DOHH2 (cell line): ENCODE results near the gene RASGRP3.

Experiments used
- H3F3A ChIP-seq: fragments of 200-600 bp; sonication (generic), shearing (Covaris generic); 2 replicates; pipeline ENCODE4 v1.6.0; 2016; ENCODE audit warnings: antibody characterized with exemption, mild to moderate bottlenecking; ENCODE audit not compliant: control insufficient read depth, insufficient read depth
- H3K27ac ChIP-seq: fragments of 200-600 bp; sonication (generic); 2 replicates; pipeline ENCODE4 v1.5.1; 2014; ENCODE audit warnings: low read depth, mild to moderate bottlenecking, low read length, moderate library complexity
- H3K27me3 ChIP-seq: fragments of 200-600 bp; sonication (generic); 2 replicates; pipeline ENCODE4 v1.6.1; 2014; ENCODE audit warnings: mild to moderate bottlenecking, low read length, mixed read lengths; ENCODE audit not compliant: control insufficient read depth
- H3K36me3 ChIP-seq: fragments of 200-600 bp; sonication (generic); 2 replicates; pipeline ENCODE4 v1.6.1; 2014; ENCODE audit warnings: mild to moderate bottlenecking, low read length, moderate library complexity, mixed read lengths; ENCODE audit not compliant: control insufficient read depth
- H3K4me1 ChIP-seq: fragments of 200-600 bp; sonication (generic); 2 replicates; pipeline ENCODE4 v1.6.1; 2014; ENCODE audit warnings: mild to moderate bottlenecking, low read length, mixed read lengths; ENCODE audit not compliant: control insufficient read depth
- H3K4me2 ChIP-seq: fragments of 200-600 bp; sonication (generic); 2 replicates; pipeline ENCODE4 v1.6.0; 2014; ENCODE audit warnings: mild to moderate bottlenecking, low read length, moderate library complexity
- H3K4me3 ChIP-seq: fragments of 200-600 bp; sonication (generic); 2 replicates; pipeline ENCODE4 v1.5.1; 2014; ENCODE audit warnings: mild to moderate bottlenecking, low read length, mixed read lengths
- H3K79me2 ChIP-seq: fragments of 200-600 bp; sonication (generic); 2 replicates; pipeline ENCODE4 v1.6.1; 2014; ENCODE audit warnings: mild to moderate bottlenecking, low read length, mixed read lengths; ENCODE audit not compliant: control insufficient read depth
- H3K9me2 ChIP-seq: fragments of 200-600 bp; sonication (generic); replicated peaks from 2 replicates; pipeline ENCODE4 v1.6.1; 2014; ENCODE audit warnings: mild to moderate bottlenecking, low read length, mixed read lengths; ENCODE audit not compliant: control insufficient read depth
- H3K9me3 ChIP-seq: fragments of 200-600 bp; sonication (generic); 2 replicates; pipeline ENCODE4 v1.6.1; 2014; ENCODE audit warnings: antibody characterized with exemption, low read length, mixed read lengths; ENCODE audit not compliant: control insufficient read depth, insufficient read depth
- H4K20me1 ChIP-seq: fragments of 200-600 bp; sonication (generic); 2 replicates; pipeline ENCODE4 v1.6.0; 2014; ENCODE audit warnings: low read depth, mild to moderate bottlenecking, antibody characterized with exemption, low read length, moderate library complexity; ENCODE audit not compliant: control insufficient read depth, insufficient read depth
- CTCF ChIP-seq: fragments of 200-600 bp; sonication (generic); IDR thresholded peaks from one replicate; pipeline ENCODE4 v1.5.1; 2014; ENCODE audit warnings: antibody characterized with exemption, mild to moderate bottlenecking, low read depth, low read length; ENCODE audit not compliant: poor library complexity, severe bottlenecking
- EZH2phosphoT487 ChIP-seq: fragments of 200-600 bp; sonication (generic); IDR thresholded peaks from 2 replicates; pipeline ENCODE4 v1.6.1; 2017; ENCODE audit warnings: borderline replicate concordance, mild to moderate bottlenecking, antibody characterized with exemption, low read length, moderate library complexity, mixed read lengths

The RASGRP3 gene

GRCh38 chr2:33512112-33512511, 35.7 kb downstream of the RASGRP3 start:
- Histone ChIP-seq H3K9me2 (no peaks in the 10 kb centered on the region), H4K20me1 (no peaks in the 10 kb centered on the region), H3K4me2 (no peak overlapping the region), H3K27ac (no peak overlapping the region), H3F3A (no peaks in the 10 kb centered on the region), H3K27me3 (no peaks in the 10 kb centered on the region), H3K79me2 (peaks cover 68% of the 10 kb centered on the region), H3K4me1 (peaks cover 38% of the 10 kb centered on the region), H3K36me3 (peaks cover 90% of the 10 kb centered on the region), H3K9me3 (no peaks in the 10 kb centered on the region), H3K4me3 (no peak overlapping the region)
- TF ChIP-seq EZH2phosphoT487 (no peak), CTCF (no peak)

GRCh38 chr2:33513480-33513879, 37.0 kb downstream of the RASGRP3 start:
- no peak overlapping the region for H3K4me3 ChIP-seq
- TF ChIP-seq CTCF (no peak), EZH2phosphoT487 (no peak)
- H3K4me2 ChIP-seq: no peak overlapping the region
- H4K20me1 ChIP-seq: no peaks in the 10 kb centered on the region
- H3K9me2 ChIP-seq: no peaks in the 10 kb centered on the region
- peaks cover 29% of the 10 kb centered on the region for H3K4me1 ChIP-seq
- peaks cover 93% of the 10 kb centered on the region for H3K36me3 ChIP-seq
- no peaks in the 10 kb centered on the region for H3F3A ChIP-seq
- H3K27me3 ChIP-seq: no peaks in the 10 kb centered on the region
- H3K9me3 ChIP-seq: no peaks in the 10 kb centered on the region
- H3K79me2 ChIP-seq: peaks cover 54% of the 10 kb centered on the region
- no peak overlapping the region for H3K27ac ChIP-seq

DNA sequence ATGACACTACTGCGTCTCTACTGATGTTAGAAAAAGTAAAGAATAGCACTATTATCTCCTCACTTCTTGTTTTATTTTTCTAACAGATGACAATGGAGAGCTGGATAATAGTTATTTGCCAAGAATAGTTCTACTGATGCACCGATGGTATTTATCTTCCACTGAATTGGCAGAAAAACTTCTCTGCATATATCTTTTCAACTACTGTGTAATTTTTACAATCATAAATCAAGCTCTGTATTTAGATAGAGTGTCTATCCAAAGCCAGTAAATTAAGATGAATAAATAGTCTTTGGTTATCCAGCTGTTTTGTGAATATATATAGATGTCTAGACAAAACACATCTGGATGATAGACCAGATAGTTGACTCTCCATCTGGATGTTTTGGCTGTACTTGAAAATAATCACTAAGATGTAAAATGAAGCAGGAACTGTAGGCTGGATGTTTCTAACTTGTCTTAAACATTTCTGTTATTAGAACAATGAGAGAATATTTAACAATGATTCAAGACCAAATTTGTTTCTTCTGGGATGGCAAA, 40.1 kb downstream of the RASGRP3 start:
- H4K20me1 ChIP-seq: no peaks in the 10 kb centered on the region
- H3K4me2 ChIP-seq: no peak overlapping the region
- no peaks in the 10 kb centered on the region for H3K9me2 ChIP-seq
- H3F3A ChIP-seq: no peaks in the 10 kb centered on the region
- H3K4me1 ChIP-seq: 0 out of 2 replicates have a peak, but pooled peaks cover 3% of the 10 kb centered on the region
- peaks cover 23% of the 10 kb centered on the region for H3K79me2 ChIP-seq
- TF ChIP-seq CTCF (no peak), EZH2phosphoT487 (no peak)
- no peak overlapping the region for H3K4me3 ChIP-seq
- no peak overlapping the region for H3K27ac ChIP-seq
- no peaks in the 10 kb centered on the region for H3K9me3 ChIP-seq
- peaks cover 94% of the 10 kb centered on the region for H3K36me3 ChIP-seq
- H3K27me3 ChIP-seq: no peaks in the 10 kb centered on the region
